SJSA1 (cell line): ENCODE results near the gene CEP112. TPM values are rescaled to one million over a fixed set of nuclear protein-coding genes. Genes with fewer than 3 reads are reported as not detected.

Experiments used
- DNase-seq, 2 experiments: peaks; one replicate each; pipeline ENCODE4 v3.0.0-alpha.2; 2015 to 2020; ENCODE audit warnings: low spot score in 2 of 2, low read depth in 1 of 2
- H3K27ac ChIP-seq: fragments of 250-450 bp; sonication (Bioruptor Pico); 2 replicates; pipeline ENCODE4 v1.5.1; 2020; ENCODE audit warnings: mild to moderate bottlenecking, moderate library complexity
- H3K27me3 ChIP-seq: fragments of 250-450 bp; sonication (Bioruptor Pico); replicated peaks from 2 replicates; pipeline ENCODE4 v1.5.1; 2020; ENCODE audit warnings: mild to moderate bottlenecking, moderate library complexity
- H3K36me3 ChIP-seq: fragments of 250-450 bp; sonication (Bioruptor Pico); 2 replicates; pipeline ENCODE4 v1.5.1; 2020; ENCODE audit warnings: mild to moderate bottlenecking
- H3K4me1 ChIP-seq: fragments of 250-450 bp; sonication (Bioruptor Pico); replicated peaks from 2 replicates; pipeline ENCODE4 v1.6.1; 2021; ENCODE audit warnings: mild to moderate bottlenecking
- H3K4me3 ChIP-seq: fragments of 250-450 bp; sonication (Bioruptor Pico); 2 replicates; pipeline ENCODE4 v1.5.1; 2020; ENCODE audit warnings: mild to moderate bottlenecking
- H3K9me3 ChIP-seq: fragments of 250-450 bp; sonication (Bioruptor Pico); replicated peaks from 2 replicates; pipeline ENCODE4 v1.5.1; 2020; ENCODE audit warnings: mild to moderate bottlenecking
- total RNA-seq: library from RNA; depleted of rRNA; stranded (reverse); fragments of >200 nt; shearing (Covaris generic); gene quantifications from 2 replicates; pipeline ENCODE4 v1.2.3, GENCODE V29; 2014

CEP112 gene
- total RNA-seq, 1 experiment from 2014 or later, result 9.6 TPM

DNA sequence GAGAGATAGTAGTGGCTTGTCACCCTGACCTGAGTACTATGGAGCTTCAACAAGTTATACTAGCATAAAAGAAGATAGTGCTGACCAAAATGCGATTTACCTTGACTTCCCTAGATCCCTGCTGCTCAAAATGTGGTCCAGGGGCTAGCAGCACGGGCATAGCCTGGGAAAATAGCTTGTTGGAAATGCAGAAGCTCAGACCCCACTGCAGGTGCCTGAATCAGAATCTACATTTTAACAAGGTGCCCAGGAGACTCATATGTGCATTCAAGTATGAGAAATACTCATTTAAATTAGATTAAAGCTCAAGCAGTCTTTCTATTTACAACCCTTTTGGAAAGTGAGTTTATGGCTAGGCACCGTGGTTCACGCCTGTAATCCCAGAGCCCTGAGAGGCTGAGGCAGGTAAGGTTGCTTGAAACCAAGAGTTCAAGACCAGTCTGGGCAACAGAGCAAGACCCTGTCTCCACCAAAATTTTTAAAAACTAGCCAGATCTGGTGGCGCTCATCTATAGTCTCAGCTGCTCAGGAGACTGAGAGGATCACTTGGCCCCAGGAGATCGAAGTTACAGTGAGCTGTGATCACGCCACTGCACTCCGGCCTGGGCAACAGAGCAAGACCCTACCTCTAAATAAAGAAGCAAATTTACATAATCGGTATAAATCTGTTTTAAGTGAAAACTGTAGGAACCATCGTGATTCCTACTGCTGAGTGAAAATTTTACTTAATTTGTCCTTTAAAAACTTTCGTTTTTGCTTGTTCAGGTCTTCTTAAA lies 30.0 kb upstream of the CEP112 start:
- Histone ChIP-seq H3K36me3 (no peaks in the 10 kb centered on the region), H3K9me3 (0 out of 2 replicates have a peak, but pooled peaks cover 4% of the 10 kb centered on the region), H3K4me1 (no peaks in the 10 kb centered on the region), H3K4me3 (no peak overlapping the region), H3K27me3 (peaks cover 28% of the 10 kb centered on the region), H3K27ac (no peak overlapping the region)
- no peak for DNase-seq

DNA sequence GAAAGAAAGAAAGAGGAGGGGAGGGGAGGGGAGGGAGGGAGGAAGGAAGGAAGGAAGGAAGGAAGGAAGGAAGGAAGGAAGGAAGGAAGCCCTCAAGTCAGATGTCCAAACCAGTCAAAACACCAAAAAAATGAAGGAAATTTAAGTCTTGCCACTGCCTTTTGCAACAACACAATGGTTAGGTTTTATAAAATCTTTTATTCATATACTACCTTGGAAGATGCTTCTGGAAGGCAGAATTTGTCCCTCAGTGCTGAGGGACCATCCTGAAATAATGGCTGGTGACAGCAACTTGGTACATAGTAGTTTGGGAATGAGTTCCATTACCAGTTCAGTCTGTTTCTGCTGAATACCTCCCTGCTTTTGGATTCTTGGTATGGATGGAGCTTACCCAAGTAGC lies 29.4 kb upstream of the CEP112 start:
- Histone ChIP-seq H3K4me3 (no peak overlapping the region), H3K4me1 (no peaks in the 10 kb centered on the region), H3K27ac (no peak overlapping the region), H3K27me3 (peaks cover 28% of the 10 kb centered on the region), H3K9me3 (0 out of 2 replicates have a peak, but pooled peaks cover 6% of the 10 kb centered on the region), H3K36me3 (no peaks in the 10 kb centered on the region)
- no peak for DNase-seq

DNA sequence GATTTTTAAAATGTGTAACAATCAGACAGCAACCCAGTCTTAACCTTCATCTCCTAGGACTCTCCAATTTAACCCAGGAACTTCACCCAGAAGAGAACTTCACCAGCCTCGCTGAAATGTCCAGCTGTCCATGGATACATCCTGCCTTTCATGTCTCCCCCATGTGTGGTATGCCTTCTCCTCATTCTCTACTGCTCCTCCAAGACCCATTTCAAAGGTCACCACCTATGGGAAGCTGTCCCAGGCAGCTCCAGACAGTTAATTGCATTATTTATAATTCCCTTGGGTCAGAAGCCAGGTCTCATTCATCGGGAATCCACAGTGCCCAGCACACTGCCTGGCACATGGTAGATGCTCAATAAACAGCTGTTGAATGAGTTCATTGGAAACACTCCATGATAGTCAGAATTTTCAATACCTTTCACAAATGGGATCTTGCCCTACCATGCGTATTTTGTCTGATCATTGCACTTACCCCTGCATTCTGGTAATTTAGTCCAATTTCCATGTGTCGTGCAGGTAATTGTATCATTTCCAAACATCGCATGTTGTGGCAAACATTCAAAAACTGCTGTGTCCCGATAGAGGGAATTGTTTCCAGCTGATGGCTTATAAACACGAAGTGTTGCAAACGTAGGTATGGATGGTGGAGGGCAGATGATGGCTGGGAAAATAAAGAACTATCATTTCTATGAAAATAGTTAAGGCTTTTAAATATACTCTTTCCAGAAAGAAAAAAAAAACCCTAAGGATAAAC lies 28.3 kb upstream of the CEP112 start:
- no peak for DNase-seq
- H3K36me3 ChIP-seq, result no peaks in the 10 kb centered on the region
- H3K4me1 ChIP-seq, result no peaks in the 10 kb centered on the region
- H3K4me3 ChIP-seq, result no peak overlapping the region
- H3K9me3 ChIP-seq, result 0 out of 2 replicates have a peak, but pooled peaks cover 6% of the 10 kb centered on the region
- H3K27me3 ChIP-seq, result peaks cover 28% of the 10 kb centered on the region
- H3K27ac ChIP-seq, result no peak overlapping the region

DNA sequence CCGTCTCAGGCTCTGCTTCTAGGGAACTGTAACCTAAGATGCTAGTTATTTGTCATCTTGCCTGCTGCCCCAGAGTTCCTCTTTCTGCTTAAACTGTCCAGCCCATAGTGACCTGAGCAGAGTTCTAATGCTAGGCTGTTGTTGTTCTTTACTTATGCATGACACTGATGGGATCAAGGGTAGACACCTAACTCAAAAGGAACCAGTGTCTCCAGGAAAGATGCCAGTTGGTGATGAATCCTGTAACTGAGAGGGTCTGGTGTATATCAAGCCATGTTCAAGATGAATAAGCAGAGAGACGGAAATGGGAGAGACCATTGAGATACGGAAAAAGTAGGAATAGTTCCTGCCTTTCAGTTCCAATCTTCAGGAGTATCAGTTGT lies 23.6 kb upstream of the CEP112 start:
- H3K4me1 ChIP-seq, result no peaks in the 10 kb centered on the region
- no peak overlapping the region for H3K27ac ChIP-seq
- H3K36me3 ChIP-seq, result no peaks in the 10 kb centered on the region
- no peak for DNase-seq
- peaks cover 24% of the 10 kb centered on the region for H3K27me3 ChIP-seq
- no peak overlapping the region for H3K4me3 ChIP-seq
- 0 out of 2 replicates have a peak, but pooled peaks cover 6% of the 10 kb centered on the region for H3K9me3 ChIP-seq

DNA sequence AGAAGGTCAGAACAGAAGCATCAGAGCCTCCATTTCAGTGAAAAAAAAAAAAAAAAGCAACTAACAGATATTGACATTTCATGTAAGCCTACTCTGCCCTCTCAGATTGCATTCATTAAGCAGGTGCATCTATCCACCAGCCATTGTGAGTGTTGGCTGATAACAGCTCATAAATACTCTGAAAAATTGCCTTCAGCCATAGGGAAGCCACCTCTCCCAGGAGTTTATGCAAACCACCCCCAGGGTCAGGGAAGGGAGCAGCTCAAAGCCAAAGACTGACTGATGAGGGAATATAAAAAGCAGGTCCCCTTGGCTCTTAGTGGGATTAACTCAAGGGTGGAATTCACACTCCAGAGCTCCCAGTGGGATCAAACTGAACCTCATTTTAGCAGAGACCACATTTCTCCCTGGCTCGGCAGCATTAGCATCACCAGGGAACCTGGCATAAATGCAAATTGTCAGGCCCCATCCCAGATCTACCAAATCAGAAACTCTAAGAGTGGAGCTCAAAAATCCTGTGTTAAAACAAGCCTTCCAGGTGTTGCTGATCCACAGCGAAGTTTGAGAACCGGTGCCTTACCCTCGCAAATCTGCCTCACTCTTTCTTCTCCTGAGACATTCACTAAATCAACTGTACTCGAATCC lies 23.1 kb upstream of the CEP112 start:
- Histone ChIP-seq H3K27me3 (peaks cover 23% of the 10 kb centered on the region), H3K4me1 (no peaks in the 10 kb centered on the region), H3K27ac (no peak overlapping the region), H3K36me3 (no peaks in the 10 kb centered on the region), H3K9me3 (0 out of 2 replicates have a peak, but pooled peaks cover 6% of the 10 kb centered on the region), H3K4me3 (no peak overlapping the region)
- no peak for DNase-seq

DNA sequence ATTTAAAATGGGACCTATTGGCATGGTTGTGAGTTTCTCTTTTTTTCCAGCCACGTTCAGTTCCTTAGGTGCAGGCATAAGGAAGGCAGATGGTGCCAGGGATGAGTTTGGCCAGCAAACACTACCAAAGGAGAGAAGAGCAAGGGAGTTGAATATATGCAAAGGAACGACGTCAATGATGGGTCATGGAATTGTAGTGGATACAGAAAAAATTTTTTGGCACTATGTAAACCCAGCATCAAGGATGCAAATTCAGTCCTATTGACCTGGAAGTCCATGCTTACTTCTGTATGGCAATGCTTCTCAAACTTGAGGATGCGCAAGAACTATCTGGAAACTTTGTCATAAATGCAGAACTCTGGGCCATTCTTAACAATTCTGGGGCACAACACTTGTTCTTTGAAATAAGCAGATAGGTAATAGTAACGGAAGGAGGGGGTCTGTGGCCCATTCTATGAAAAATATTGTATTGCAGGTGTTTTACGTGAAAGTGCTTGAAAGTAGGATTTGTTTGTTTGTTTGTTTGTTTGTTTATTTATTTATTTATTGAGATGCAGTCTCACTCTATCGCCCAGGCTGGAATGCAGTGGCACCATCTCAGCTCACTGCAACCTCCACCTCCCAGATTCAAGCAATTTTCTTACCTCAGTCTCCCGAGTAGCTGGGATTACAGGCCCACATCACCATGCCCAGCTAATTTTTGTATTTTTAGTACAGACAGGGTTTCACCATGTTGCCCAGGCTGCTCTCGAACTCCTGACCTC lies 19.3 kb upstream of the CEP112 start:
- Histone ChIP-seq H3K27ac (no peak overlapping the region), H3K27me3 (0 out of 2 replicates have a peak, but pooled peaks cover 8% of the 10 kb centered on the region), H3K36me3 (no peaks in the 10 kb centered on the region), H3K9me3 (no peaks in the 10 kb centered on the region), H3K4me3 (no peak overlapping the region), H3K4me1 (0 out of 2 replicates have a peak, but pooled peaks cover 3% of the 10 kb centered on the region)
- no peak for DNase-seq

DNA sequence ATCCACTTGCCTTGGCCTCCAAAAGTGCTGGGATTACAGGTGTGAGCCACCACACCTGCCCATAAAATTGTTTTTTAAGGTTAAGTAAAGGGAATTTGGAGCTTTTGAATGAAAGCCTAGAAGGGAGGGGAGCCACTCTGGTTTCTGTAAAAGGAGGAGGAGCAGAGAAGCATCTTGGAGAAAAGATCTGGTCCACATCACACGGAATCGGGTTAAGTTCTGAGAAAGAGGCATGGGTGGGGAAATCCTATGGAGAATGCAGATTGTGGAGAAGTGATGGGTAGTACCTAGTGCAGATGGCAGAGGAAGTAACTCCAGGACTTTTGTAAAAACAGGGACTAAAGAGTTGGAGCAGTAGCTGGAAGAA lies 18.3 kb upstream of the CEP112 start:
- no peaks in the 10 kb centered on the region for H3K9me3 ChIP-seq
- no peaks in the 10 kb centered on the region for H3K36me3 ChIP-seq
- 0 out of 2 replicates have a peak, but pooled peaks cover 3% of the 10 kb centered on the region for H3K4me1 ChIP-seq
- no peak overlapping the region for H3K4me3 ChIP-seq
- H3K27me3 ChIP-seq, result 0 out of 2 replicates have a peak, but pooled peaks cover 8% of the 10 kb centered on the region
- H3K27ac ChIP-seq, result no peak overlapping the region
- DNase-seq, result no peak

DNA sequence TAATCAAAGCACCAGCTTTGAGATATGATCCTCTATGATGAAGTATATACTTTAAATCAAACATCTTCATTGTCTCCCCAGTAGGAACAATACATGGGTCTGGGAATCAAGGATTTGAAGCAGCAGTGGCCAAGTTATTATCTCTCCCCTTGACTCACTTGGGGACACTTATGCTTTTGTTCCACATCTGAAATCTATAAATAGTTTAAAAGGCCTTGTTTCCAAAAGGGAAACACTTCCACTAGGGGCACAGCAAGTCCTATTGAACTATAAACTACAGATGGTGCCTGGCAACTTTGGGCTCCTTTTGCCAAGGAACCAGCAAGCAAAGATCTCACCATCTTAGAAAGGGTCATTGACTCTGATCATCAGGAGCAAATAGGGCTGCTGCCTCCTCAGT lies 16.0 kb upstream of the CEP112 start:
- Histone ChIP-seq H3K4me1 (0 out of 2 replicates have a peak, but pooled peaks cover 3% of the 10 kb centered on the region), H3K9me3 (no peaks in the 10 kb centered on the region), H3K27ac (no peak overlapping the region), H3K4me3 (no peak overlapping the region), H3K36me3 (no peaks in the 10 kb centered on the region), H3K27me3 (0 out of 2 replicates have a peak, but pooled peaks cover 4% of the 10 kb centered on the region)
- no peak for DNase-seq

DNA sequence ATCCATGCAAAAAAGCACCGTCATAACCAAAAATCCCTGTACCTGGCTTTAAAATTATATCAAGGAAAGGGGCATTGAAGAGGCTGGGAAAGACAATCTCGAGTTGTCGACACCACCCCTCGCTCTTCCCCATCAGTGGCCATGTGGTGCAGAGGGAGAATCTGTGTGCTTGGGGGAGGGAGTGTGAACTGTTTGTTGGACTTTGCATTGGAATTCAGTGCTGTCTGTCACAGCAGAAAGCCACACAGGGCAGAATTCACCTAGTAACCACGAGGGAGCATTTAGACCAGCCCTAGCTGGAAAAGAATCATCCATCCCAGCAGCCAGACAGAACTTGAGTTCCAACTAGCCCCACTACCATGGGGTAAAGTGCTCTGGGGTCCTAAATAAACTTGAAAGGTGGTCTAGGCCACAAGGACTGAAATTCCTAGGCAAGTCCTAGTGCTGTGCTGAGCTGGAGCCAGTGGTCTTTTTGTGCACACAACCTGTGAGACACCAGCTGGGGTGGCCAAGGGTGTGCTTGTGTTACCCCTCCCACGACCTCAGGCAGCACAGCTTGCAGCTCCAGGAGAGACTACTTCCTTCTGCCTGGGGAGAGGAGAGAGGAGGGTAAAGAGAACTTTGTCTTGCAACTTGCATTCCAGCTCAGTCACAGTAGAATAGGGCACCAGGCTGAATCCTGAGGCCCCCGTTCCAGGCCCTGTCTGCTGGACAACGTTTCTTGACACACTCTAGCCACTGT lies 11.5 kb upstream of the CEP112 start:
- Histone ChIP-seq H3K36me3 (no peaks in the 10 kb centered on the region), H3K27ac (no peak overlapping the region), H3K4me1 (no peaks in the 10 kb centered on the region), H3K27me3 (no peaks in the 10 kb centered on the region), H3K9me3 (no peaks in the 10 kb centered on the region), H3K4me3 (no peak overlapping the region)
- DNase-seq, result no peak

DNA sequence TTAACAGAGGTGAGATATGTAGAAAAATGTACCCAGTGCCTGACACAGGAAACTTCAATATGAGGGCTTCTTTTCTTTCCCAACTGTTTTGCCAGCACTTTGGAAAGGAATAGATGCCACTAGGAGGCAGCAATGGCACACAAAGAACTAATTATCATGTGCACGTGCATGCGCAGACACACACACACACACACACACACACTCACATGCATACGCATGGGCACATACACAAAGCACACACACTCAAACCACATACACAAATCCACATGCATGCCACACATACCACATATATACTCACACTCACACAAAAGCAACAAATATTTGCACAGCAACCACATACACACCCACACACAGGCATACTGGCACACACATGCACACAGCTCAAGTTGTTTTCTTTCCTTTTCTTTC lies 8.8 kb upstream of the CEP112 start:
- peak; percentile 60 for DNase-seq
- H3K27me3 ChIP-seq, result no peaks in the 10 kb centered on the region
- H3K9me3 ChIP-seq, result no peaks in the 10 kb centered on the region
- no peaks in the 10 kb centered on the region for H3K4me1 ChIP-seq
- H3K4me3 ChIP-seq, result no peak overlapping the region
- H3K36me3 ChIP-seq, result no peaks in the 10 kb centered on the region
- H3K27ac ChIP-seq, result no peak overlapping the region

DNA sequence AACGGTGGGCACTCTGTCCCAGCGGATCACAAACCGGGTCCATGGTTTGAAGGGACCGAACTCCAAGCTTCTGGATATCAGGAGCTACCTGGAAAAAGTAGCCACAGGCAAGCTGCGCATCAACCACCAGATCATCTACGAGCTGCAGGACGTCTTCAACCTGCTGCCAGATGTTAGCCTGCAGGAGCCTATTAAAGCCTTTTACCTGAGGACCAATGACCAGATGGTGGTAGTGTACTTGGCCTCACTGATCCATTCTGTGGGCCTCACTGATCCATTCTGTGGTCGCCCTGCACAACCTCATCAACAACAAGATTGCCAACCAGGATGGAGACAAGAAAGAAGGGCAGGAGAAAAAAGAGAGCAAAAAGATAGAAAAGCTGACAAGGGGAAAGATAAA lies 6.3 kb upstream of the CEP112 start:
- H3K27me3 ChIP-seq, result no peaks in the 10 kb centered on the region
- DNase-seq, result no peak
- no peaks in the 10 kb centered on the region for H3K9me3 ChIP-seq
- H3K36me3 ChIP-seq, result no peaks in the 10 kb centered on the region
- no peak overlapping the region for H3K4me3 ChIP-seq
- no peaks in the 10 kb centered on the region for H3K4me1 ChIP-seq
- H3K27ac ChIP-seq, result no peak overlapping the region

DNA sequence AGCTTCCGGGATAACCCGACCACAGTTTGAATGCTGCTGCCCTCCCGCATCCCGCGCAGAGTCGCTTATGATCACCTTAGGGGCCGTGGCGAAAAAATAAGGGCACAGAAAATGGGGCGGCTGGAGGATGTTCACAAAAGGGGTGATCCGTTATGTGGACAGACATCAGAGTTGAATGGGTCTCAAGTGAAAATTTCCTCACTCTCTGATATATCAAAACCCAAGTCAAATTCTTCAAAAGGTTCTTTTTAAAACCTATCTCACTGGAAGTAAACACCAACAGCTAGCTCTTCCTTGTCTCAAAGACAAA lies 400 bp upstream of the CEP112 start:
- Histone ChIP-seq H3K27me3 (no peaks in the 10 kb centered on the region), H3K4me1 (peaks cover 11% of the 10 kb centered on the region), H3K4me3 (peak overlapping the region; percentile 64), H3K27ac (no peak overlapping the region; the same call in 1 of the 2 replicates), H3K36me3 (peaks cover 7% of the 10 kb centered on the region), H3K9me3 (no peaks in the 10 kb centered on the region)
- no peak for DNase-seq
